Measurements from ENCODE around the gene CAMK2B. TPM values are rescaled to one million over a fixed set of nuclear protein-coding genes. Genes with fewer than 3 reads are reported as not detected.
A peak's percentile ranks its signal among the peaks of the same experiment; 100 is the strongest.

The CAMK2B gene
- total RNA-seq (ENCODE audit: low replicate concordance), result 7.6 and 8.4 TPM in 2 replicates
- long read RNA-seq, partial matches to known transcripts, result 0 of 9 reads
- long read RNA-seq, other reads (novel, unspliced or antisense), result 6 of 9 reads

GRCh38 chr7:44325201-44325671, at the start of gene CAMK2B:
Gene CAMK2B (minus strand): TSS chr7:44325594. CDS start chr7:44325421, 173 bp downstream.
- Mint-ChIP-seq H3K36me3 (no peaks in the 10 kb centered on the region), H3K4me3 (peak within 1 kb of the TSS; percentile 97), H3K9me3 (no peaks in the 10 kb centered on the region), H3K27me3 (peaks cover 76% of the 10 kb centered on the region), H3K27ac (peak within 1 kb of the TSS; percentile 86), H3K4me1 (ENCODE audit: unreplicated experiment) (peaks cover 4% of the 10 kb centered on the region)
- no peak for DNase-seq (ENCODE audit: extremely low spot score, unreplicated experiment)
- TF ChIP-seq CTCF (conservative IDR thresholded peaks at IDR 0.05), result no peak

GRCh38 chr7:44374007-44374763, 48.8 kb upstream of the CAMK2B start:
- DNase-seq (ENCODE audit: extremely low spot score, unreplicated experiment), result no peak
- H3K36me3 Mint-ChIP-seq, result no peaks in the 10 kb centered on the region
- H3K27ac Mint-ChIP-seq, result no peak overlapping the region
- peaks cover 4% of the 10 kb centered on the region for H3K4me1 Mint-ChIP-seq (ENCODE audit: unreplicated experiment)
- H3K9me3 Mint-ChIP-seq, result no peaks in the 10 kb centered on the region
- no peak for TF ChIP-seq CTCF (conservative IDR thresholded peaks at IDR 0.05)
- peaks cover 34% of the 10 kb centered on the region for H3K27me3 Mint-ChIP-seq
- H3K4me3 Mint-ChIP-seq, result no peak overlapping the region

- Mint-ChIP-seq H3K27ac (no peak overlapping the region), H3K4me1 (ENCODE audit: unreplicated experiment) (no peaks in the 10 kb centered on the region), H3K36me3 (no peaks in the 10 kb centered on the region), H3K27me3 (peaks cover 39% of the 10 kb centered on the region), H3K4me3 (no peak overlapping the region), H3K9me3 (no peaks in the 10 kb centered on the region)
- TF ChIP-seq CTCF (conservative IDR thresholded peaks at IDR 0.05), result no peak
- no peak for DNase-seq (ENCODE audit: extremely low spot score, unreplicated experiment)
Observed at GRCh38 chr7:44373418-44373740, 48.0 kb upstream of the CAMK2B start.

- Mint-ChIP-seq H3K4me1 (ENCODE audit: unreplicated experiment) (no peaks in the 10 kb centered on the region), H3K27me3 (peaks cover 39% of the 10 kb centered on the region), H3K27ac (no peak overlapping the region), H3K9me3 (no peaks in the 10 kb centered on the region), H3K4me3 (no peak overlapping the region), H3K36me3 (no peaks in the 10 kb centered on the region)
- no peak for DNase-seq (ENCODE audit: extremely low spot score, unreplicated experiment)
- no peak for TF ChIP-seq CTCF (conservative IDR thresholded peaks at IDR 0.05)
Observed at GRCh38 chr7:44372560-44373417, 47.4 kb upstream of the CAMK2B start.

GRCh38 chr7:44368885-44369284, 43.5 kb upstream of the CAMK2B start:
- Mint-ChIP-seq H3K4me1 (ENCODE audit: unreplicated experiment) (no peaks in the 10 kb centered on the region), H3K27ac (no peak overlapping the region), H3K36me3 (no peaks in the 10 kb centered on the region), H3K4me3 (no peak overlapping the region), H3K9me3 (no peaks in the 10 kb centered on the region), H3K27me3 (peaks cover 40% of the 10 kb centered on the region)
- no peak for DNase-seq (ENCODE audit: extremely low spot score, unreplicated experiment)
- TF ChIP-seq CTCF (conservative IDR thresholded peaks at IDR 0.05), result no peak

Data from type B pancreatic cell (in vitro differentiated cells).